ENCODE data around the gene CAPZA3. TPM values are rescaled to one million over a fixed set of nuclear protein-coding genes. Genes with fewer than 3 reads are reported as not detected.
"Not testable (repeated sequence)": the region's sequence is repeated elsewhere in the genome, so short reads cannot be mapped to it uniquely, and the experiment has no call there.

CAPZA3 gene, protein sequence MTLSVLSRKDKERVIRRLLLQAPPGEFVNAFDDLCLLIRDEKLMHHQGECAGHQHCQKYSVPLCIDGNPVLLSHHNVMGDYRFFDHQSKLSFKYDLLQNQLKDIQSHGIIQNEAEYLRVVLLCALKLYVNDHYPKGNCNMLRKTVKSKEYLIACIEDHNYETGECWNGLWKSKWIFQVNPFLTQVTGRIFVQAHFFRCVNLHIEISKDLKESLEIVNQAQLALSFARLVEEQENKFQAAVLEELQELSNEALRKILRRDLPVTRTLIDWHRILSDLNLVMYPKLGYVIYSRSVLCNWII
- not detected for total RNA-seq
- long read RNA-seq, donor 1, result 0 reads
- long read RNA-seq, donor 2, result 0 reads

DNA sequence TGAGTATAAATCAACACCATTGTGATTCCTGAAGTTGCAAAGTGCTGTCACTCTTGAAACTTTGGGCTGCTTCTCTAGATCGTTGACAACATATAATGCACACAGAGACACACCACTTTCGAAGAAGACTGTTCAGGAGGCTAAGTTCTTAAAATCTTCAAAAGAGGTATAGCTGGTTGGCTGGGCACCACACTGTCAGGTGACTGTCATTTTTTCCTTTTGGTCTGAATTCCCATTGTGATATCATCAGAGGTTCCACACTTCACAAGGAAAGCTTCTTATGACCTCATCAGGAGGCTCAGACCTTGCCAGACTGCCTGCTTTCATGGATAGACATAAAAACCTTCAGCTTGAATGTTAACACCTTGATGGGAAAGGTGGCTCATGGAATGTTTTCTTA is at the start of gene CAPZA3, which contains the start of gene PLCZ1:
Gene CAPZA3, plus strand, starts transcription at position 301 of the 400 bp plus-strand sequence. CDS start 150 bp downstream, outside the sequence.
Gene PLCZ1, minus strand, starts transcription at position 194 of the 400 bp plus-strand sequence. CDS start 641 bp downstream, outside the sequence.
- intact Hi-C loops (cut with DNase I), result no loop called here
- no peak for DNase-seq (ENCODE audit: low spot score)

DNA sequence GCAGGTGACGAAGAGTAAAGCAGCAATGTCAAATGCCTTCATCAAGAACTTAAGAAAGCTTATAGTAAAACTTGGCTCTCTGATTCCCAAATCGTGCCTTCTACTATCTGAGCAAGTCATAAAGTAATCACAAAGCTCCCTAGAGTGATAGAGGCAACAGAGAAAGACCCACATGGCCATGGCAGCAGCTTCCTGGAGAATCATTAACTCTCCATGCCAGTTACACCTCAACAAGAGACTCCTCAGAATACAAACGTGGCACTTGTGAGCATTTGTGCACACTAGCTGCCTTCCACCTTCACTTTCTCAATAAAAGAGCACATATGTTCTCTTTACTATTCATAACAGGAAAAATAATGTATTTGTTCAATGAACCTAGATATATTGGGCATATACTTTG is 48.1 kb upstream of the CAPZA3 start:
- no peak for DNase-seq (ENCODE audit: low spot score)
- intact Hi-C loops (cut with DNase I), result no loop called here

DNA sequence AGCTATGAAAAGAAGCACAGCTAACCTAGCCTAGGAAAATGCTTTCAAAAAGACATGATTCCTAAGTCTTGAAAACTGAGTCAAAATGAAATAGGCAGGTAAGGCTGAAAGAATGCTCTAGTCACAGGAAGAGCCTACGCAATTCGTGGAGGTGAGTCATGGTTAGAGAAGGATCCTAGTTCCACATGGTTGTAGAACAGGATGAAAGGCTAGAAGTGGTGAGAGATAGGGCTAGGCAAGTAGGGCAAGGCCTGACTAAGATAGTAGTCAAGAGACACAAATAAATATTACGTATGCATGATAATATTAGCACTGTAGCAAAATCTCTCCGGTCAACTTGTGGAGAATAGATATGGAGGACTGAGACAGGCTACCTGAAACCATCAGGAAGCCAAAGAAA is 47.3 kb upstream of the CAPZA3 start:
- intact Hi-C loops (cut with DNase I), result no loop called here
- no peak for DNase-seq (ENCODE audit: low spot score)

DNA sequence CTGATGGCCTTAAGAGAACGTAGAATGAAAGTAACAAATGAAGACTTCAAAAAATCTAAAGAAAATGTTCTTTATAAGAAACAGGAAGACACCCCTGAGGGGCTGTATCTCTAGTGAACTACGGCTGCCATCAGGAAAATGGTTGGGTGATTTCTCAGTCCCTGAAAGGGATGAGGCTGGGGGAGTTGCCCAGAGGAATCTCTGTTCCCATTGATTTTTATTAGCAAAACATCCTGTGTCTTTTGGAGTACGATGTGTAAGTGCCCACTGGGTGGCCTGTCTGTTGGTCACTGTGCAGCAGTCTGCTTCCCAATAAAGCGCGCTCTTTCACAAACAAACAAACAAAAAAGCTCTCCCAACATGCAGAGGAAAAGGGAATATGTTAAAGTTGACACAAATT is 43.9 kb upstream of the CAPZA3 start:
- DNase-seq (ENCODE audit: low spot score); intact Hi-C loops (cut with DNase I): not testable (repeated sequence)

DNA sequence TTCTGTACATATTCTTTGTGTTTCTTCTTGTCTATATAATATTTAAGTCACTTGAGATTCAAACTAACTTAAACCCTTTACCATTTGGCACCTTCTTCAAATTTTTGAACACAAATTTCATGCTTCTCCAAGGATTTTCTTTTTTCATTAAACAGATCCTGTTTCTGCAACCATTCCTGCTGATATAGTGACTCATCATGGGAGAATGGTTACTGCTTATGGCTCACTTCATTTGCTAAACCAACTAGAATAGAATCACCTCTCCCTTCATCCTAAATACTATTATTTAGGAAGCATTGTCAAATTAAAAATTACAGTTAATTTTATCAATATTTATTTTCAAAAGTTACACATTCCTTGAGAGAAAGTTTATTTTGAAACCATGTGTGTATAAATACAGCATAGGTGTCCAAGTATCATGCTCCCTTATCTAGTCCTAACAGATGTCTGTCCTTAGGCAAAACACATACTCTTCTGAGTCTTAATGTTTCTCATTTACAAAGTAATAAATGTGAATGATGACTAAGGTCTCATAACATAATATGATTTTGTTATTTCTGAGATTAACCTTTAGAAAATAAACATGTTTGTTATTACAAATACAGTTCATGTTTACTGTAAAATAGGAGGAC is 40.8 kb upstream of the CAPZA3 start:
- intact Hi-C loops (cut with DNase I), result no loop called here

DNA sequence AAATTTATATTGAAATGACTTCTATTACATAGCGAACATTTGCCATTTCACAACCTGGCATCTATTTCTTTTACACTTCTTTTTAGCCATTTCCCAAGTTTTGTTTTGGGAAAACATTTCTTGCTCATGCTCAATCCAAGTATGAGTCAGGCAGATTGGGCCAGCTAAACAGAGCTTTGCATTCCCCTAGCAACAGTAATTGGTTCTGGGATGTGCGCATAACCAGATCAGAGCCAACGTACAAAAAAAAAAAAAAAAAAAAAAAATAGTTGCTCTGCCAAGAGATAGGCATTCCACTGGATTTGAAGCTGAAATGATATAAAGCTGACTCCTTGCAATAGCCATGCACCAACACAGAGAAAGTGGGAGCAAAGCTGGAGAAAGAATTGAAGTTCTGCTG is 37.6 kb upstream of the CAPZA3 start:
- no peak for DNase-seq (ENCODE audit: low spot score)
- intact Hi-C loops (cut with DNase I), result no loop called here

More for the DNA sequence above, 40.8 kb upstream of the CAPZA3 start:
- no peak for DNase-seq (ENCODE audit: low spot score)

DNA sequence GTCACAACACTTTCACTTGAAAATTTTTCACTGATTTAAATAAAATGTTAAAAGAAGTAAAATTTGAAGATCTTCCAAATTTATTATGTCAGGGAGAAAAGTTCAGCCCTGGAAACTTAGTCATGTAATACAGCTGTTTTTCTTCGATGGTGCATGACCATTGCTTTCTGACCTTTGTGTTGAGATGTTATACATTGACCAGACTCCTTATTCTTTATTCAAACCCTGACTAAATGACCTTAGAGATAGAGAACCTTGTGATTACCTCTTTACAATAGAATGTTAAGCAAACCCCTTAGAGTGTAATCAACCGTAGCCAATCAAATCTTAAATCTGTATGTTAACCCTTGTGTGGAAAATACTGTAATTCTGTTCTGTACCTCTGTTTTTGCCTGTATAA is 34.6 kb upstream of the CAPZA3 start:
- intact Hi-C loops (cut with DNase I), result no loop called here
- no peak for DNase-seq (ENCODE audit: low spot score)

DNA sequence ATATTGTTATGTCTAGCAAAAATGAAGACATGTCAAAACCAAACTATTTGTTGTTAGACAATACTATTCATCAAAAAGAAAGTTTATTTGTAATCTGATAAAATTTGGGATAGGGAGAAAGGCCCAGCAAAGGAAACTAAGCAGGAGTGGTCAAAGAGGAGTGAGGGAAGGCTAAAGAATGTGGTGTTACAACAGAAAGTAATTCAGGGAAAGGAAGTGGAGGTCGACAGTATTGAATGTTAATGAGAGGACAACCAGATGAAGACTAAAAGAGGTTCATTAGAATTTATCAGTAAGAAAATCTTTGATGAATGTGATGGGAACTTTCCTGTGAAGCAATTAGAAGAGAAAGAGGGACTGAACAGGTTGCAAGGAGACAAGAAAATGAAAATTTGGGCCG is 34.0 kb upstream of the CAPZA3 start:
- intact Hi-C loops (cut with DNase I), result no loop called here
- DNase-seq (ENCODE audit: low spot score), result no peak

DNA sequence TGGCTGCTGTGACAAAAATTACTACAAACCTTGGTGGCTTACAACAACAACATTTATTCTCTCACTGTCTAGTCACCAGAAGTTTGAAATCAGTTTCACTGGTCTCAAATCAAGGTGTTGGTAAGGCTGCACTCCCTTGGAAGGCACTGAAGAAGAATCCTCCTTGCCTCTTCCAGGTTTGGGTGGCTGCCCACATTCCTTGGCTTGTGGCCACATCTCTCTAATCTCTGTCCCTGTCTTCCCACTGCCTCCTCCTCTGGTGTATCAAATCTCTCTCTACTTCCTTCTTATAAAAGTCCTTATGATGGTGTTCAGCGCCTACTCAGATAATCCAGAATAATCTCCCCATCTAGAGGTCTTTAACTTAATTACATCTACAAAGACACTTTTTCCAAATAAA is 31.1 kb upstream of the CAPZA3 start:
- intact Hi-C loops (cut with DNase I), result no loop called here
- DNase-seq (ENCODE audit: low spot score), result no peak

DNA sequence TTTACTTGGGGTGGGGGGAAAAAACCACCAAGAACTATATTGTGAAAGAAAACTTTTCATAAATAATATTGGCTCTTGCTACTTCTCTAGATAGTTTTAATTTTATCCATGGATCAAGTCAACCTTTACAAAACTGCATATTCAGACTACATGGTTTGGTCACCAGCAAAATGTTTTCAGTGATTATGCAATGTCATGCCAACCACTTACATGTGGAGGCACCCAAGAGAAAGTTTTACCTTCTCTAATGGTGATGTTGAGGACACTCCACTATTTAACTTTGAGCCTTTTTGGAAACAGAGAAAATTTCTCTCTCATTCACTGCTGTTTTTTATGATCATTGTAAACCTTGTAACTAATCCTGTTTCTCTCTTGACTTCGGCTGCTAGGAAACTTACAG is 21.7 kb upstream of the CAPZA3 start:
- DNase-seq (ENCODE audit: low spot score), result no peak
- intact Hi-C loops (cut with DNase I), result no loop called here

DNA sequence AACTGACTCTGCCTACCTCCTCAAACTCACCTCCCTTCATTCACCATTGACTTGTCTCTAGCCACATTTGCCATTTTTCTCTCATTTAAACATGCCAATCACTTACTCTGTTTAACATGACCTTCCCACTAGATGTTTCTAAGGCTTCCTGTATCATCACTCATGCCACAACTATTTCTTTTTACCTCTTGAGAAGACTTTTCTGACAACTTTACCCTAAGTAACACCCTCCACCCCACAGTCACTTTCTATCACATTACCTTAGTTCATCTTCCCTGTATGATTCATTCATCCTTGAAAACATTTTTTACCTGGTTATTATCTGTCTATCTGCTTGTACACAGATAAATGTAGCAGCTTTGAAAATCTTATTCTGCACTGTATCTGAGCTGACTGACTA is 19.5 kb upstream of the CAPZA3 start:
- intact Hi-C loops (cut with DNase I), result no loop called here
- DNase-seq (ENCODE audit: low spot score), result no peak

DNA sequence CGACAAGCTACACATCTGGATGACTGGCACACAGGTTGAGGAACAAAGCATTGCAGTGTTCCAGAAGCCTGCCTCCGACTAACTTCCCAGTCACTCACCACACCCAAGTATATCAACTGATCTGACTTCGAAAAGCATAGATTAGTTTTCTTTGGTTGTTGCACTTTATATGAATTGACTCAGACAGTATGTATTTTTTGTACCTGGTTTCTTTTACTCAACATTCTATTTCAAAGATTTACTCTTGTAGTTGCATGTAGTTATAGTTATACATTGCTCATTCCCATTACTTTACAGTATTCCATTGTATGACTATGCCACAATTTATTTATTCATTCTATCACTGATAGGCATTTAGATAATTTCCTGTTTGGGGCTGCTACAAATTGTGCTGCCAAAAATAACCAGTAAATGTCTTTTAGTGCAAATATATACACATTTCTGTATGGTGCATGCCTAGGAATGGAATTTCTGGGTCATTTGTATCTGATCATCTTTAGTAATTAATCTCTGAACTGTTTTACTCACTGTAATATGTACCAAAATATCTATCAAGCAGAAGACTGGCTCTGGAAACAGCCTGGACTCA is 17.9 kb upstream of the CAPZA3 start:
- DNase-seq (ENCODE audit: low spot score), result no peak

DNA sequence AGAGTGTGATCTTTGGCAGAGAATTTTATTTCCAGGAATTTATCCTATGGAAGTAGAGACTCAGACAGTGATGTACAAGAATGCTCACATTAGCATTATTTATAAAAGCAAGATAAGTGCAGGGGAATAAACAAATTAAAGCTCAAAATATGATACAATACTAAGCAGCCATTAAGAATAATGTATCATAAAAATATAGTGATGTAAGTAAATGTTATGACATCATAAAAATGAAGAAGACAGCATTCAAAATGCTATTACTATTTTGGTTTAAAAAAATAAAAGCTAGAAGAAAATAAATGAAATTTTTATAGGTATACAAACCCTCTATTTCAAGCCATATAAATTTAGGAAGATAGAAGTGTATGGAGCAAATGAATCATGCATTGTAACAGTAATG is 17.2 kb upstream of the CAPZA3 start:
- intact Hi-C loops (cut with DNase I), result no loop called here
- DNase-seq (ENCODE audit: low spot score), result no peak

More for the DNA sequence above, 17.9 kb upstream of the CAPZA3 start:
- intact Hi-C loops (cut with DNase I), result no loop called here

DNA sequence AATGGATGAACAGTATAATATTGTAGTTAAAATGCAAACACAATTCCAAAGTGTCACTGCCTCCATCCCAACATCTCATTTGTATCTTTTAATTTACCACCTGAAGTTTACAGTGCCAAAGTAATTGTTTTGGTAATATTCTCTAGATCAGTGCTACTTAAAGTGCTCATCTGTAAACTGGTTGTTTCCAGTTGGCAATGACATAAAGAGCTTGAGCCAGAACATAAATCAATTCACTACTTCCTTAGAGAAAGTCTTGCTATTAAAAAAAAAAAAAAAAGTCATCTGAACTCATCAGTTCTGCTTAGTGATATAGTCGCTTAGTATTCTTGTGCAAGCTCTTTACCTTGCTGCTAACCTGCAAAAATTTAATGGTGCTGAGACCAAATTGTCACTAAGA is 16.5 kb upstream of the CAPZA3 start:
- DNase-seq (ENCODE audit: low spot score), result no peak
- intact Hi-C loops (cut with DNase I), result no loop called here

DNA sequence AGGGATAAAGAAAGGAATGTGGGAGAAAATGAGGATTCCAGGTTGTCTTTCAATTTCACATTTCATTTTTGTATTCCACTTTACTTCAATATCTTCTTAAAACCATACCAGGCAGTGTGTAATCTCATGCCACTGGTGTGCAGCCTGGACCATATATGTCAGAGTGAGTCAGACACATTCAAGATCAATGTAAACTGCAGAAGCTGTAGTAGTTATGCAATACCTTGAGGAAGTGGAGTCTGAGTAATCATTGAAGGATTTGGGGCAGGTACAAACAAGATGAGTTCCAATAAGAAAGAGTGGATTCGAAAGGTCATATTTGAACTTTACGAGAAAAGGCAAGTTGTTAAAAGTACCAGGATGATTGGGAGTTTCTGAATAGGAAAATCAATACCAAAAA is 14.2 kb upstream of the CAPZA3 start:
- intact Hi-C loops (cut with DNase I), result no loop called here
- DNase-seq (ENCODE audit: low spot score), result no peak

DNA sequence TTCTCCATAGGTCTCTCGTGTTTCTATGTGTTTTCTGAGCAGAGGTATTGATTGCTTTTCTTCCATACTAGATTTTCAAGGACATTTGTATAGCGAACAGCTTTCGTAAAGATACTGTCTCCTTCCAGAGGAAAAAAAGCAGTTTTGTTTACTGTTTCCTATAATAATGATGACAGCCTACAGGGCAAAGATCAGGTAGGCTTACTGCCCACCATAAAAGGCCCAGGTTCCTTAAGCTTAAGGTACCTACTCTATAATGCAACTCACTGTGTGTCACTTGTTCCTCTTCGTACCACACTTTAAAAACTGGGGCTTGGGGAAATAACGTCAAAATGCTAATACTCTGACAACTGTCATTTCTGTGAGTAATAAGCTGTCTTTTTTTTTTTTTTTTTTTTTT is 6.8 kb upstream of the CAPZA3 start:
- intact Hi-C loops (cut with DNase I), result no loop called here
- no peak for DNase-seq (ENCODE audit: low spot score)

DNA sequence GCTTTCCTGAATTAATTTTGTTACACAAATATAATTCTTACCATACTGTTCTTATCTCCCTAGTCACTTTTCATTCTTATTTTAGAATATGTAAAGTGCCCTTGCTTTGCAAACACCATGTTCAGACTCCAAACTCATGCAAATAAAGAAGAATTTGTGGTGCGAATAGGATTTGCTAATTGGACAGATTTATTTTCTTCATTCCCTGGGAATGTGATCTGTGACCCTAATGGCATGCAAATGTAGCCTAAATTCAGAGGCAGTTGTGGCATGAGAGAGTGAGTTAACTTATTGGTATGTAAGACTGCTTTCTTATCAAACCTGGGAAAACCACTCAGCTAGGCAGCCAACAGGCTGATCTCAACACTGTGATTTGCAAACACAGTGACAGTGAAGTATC is 10.0 kb downstream of the CAPZA3 start:
- intact Hi-C loops (cut with DNase I), result no loop called here
- DNase-seq (ENCODE audit: low spot score), result no peak

DNA sequence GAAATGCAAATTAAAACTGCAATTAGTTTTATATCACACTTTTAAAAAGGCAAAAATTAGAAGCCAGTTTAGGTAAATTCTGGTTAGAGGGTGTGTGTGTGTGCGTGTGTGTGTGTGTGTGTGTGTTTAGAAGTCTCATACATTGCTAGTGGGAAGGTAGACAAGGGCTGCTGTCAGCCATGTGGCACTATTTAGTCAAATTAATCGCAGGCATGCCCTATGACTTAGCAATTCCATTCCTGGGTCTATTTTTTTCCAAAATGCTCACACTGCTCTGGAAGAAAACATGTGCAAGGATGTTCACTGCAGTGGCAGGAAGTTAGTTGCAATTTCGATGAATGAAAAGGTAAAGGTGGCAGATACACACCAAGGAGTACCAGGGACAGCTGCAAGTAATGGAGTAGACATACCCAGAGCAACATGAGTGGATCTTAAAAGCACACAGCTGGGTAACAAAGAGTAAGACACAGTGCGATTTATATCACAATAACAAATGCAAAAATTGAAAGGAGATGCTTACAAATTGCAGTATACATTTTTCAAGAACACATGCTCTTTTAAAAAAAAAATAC is 11.6 kb downstream of the CAPZA3 start:
- intact Hi-C loops (cut with DNase I), result no loop called here
- DNase-seq (ENCODE audit: low spot score), result no peak

DNA sequence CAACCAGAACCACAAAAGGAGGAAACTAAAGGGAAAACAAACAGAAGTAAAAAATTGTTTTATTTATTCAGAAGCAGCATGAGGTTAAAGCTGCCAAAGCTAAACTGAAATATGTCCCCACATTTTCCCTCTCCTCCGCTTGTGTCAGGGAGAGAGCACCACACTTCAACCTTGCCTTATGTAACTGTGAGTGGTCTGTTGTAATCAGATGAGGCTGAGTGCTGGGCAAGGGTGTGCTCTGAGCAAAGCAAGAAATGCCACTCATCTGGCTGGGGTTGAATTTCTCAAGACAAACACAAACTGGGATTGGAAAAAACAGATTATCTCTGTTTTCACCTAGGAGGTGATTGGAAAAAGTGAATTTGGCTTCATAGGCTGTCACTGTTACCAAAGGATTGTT is 12.2 kb downstream of the CAPZA3 start:
- intact Hi-C loops (cut with DNase I), result no loop called here
- no peak for DNase-seq (ENCODE audit: low spot score)

DNA sequence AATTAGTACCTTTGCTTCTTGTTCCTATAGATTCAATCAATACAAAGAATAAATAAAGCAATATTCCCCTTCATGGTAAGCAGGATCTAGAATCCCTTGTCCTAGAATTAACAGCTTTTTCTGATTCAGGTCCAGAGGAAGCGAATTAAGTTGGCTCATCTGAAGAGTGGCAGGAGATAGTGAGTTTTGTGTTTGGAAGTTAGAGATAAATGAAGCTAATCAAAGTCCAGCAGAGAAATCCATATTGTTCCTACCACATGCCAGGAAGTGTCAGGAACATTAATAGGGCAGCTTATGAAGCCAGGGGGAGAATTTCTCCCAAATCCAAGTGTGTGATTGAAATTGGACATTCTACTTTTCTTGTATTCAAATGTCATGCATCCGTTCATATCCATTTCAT is 13.9 kb downstream of the CAPZA3 start:
- DNase-seq (ENCODE audit: low spot score), result no peak
- intact Hi-C loops (cut with DNase I), result no loop called here

Measured in posterior vena cava (tissue), 2 donors.